MCF 10A (cell line): ENCODE data around the gene AFTPH. TPM values are rescaled to one million over a fixed set of nuclear protein-coding genes. Genes with fewer than 3 reads are reported as not detected.

ENCODE experiments used
- BruUV-seq: library from RNA; stranded (reverse); fragments of 400-500 nt; replicated peaks from 2 replicates; lab custom pipeline; 2021; lab: Mats Ljungman, UMichigan
- CTCF ChIA-PET: fragments of 300-600 bp; sonication (Branson Sonifier 250); formaldehyde crosslinking; extraction: SDS; loops from one replicate; lab custom pipeline; 2021; ENCODE audit warnings: antibody characterized with exemption, inconsistent platforms; lab: Yijun Ruan, JAX
- POLR2A ChIA-PET: fragments of 300-600, 350-650 bp; sonication (Branson Sonifier 250); formaldehyde crosslinking; extraction: SDS; loops from one replicate; lab custom pipeline; 2020; ENCODE audit warnings: antibody characterized with exemption, inconsistent platforms; lab: Yijun Ruan, JAX
- DNase-seq: peaks from one replicate; pipeline ENCODE4 v3.0.0-alpha.2; 2018; ENCODE audit not compliant: unreplicated experiment
- H3K27ac Mint-ChIP-seq: one replicate; pipeline ENCODE4 v1.8.0; 2022; ENCODE audit warnings: mild to moderate bottlenecking, low read depth, mixed read lengths; ENCODE audit not compliant: unreplicated experiment
- H3K27me3 Mint-ChIP-seq: one replicate; pipeline ENCODE4 v1.8.0; 2022; ENCODE audit warnings: mixed read lengths; ENCODE audit not compliant: insufficient read depth, unreplicated experiment
- H3K36me3 Mint-ChIP-seq: one replicate; pipeline ENCODE4 v1.8.0; 2022; ENCODE audit warnings: mild to moderate bottlenecking, moderate library complexity, mixed read lengths; ENCODE audit not compliant: insufficient read depth, unreplicated experiment
- H3K4me1 Mint-ChIP-seq: one replicate; pipeline ENCODE4 v1.8.0; 2022; ENCODE audit warnings: mixed read lengths; ENCODE audit not compliant: insufficient read depth, unreplicated experiment
- H3K4me3 Mint-ChIP-seq: one replicate; pipeline ENCODE4 v1.8.0; 2022; ENCODE audit warnings: mild to moderate bottlenecking, moderate library complexity, mixed read lengths; ENCODE audit not compliant: unreplicated experiment
- H3K9me3 Mint-ChIP-seq: one replicate; pipeline ENCODE4 v1.8.0; 2022; ENCODE audit warnings: mixed read lengths; ENCODE audit not compliant: unreplicated experiment
- intact Hi-C: fragments of 100-400 bp; cut with micrococcal nuclease; formaldehyde crosslinking; loops from 2 replicates; pipeline ENCODE4 v1.14.1; 2022
- total RNA-seq: library from RNA; stranded (reverse); gene quantifications from 2 replicates; pipeline ENCODE4 v1.2.3, GENCODE V29; 2022
- TF ChIP-seq, protein P1 (sequence below): fragments of 200-600 bp; IDR thresholded peaks from one replicate; pipeline ENCODE4 v1.8.0; 2022; ENCODE audit warnings: antibody characterized with exemption, mild to moderate bottlenecking; ENCODE audit not compliant: unreplicated experiment

The AFTPH gene
- total RNA-seq, 1 experiment from 2014 or later = 24.7 TPM

- TF ChIP-seq, protein P1, sequence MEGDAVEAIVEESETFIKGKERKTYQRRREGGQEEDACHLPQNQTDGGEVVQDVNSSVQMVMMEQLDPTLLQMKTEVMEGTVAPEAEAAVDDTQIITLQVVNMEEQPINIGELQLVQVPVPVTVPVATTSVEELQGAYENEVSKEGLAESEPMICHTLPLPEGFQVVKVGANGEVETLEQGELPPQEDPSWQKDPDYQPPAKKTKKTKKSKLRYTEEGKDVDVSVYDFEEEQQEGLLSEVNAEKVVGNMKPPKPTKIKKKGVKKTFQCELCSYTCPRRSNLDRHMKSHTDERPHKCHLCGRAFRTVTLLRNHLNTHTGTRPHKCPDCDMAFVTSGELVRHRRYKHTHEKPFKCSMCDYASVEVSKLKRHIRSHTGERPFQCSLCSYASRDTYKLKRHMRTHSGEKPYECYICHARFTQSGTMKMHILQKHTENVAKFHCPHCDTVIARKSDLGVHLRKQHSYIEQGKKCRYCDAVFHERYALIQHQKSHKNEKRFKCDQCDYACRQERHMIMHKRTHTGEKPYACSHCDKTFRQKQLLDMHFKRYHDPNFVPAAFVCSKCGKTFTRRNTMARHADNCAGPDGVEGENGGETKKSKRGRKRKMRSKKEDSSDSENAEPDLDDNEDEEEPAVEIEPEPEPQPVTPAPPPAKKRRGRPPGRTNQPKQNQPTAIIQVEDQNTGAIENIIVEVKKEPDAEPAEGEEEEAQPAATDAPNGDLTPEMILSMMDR = no peak
- peaks cover 38% of the 10 kb centered on the region for H3K4me1 Mint-ChIP-seq
- no peak overlapping the region for H3K27ac Mint-ChIP-seq
- intact Hi-C loops = no loop called here
- no peaks in the 10 kb centered on the region for H3K9me3 Mint-ChIP-seq
- no TSS peak for BruUV-seq
- DNase-seq = peak; percentile 23
- H3K27me3 Mint-ChIP-seq = no peaks in the 10 kb centered on the region
- peaks cover 6% of the 10 kb centered on the region for H3K36me3 Mint-ChIP-seq
- H3K4me3 Mint-ChIP-seq = no peak overlapping the region
- CTCF ChIA-PET = interaction anchor here (0.6 to 0.7 kb wide), 2 partner anchors 19 to 369 kb away, joined by 3 read pairs; no protein-coding TSS in a partner anchor
- POLR2A ChIA-PET = interaction anchor here (1.4 to 5.4 kb wide), 2 partner anchors 10 to 14 kb away, joined by 5 to 34 read pairs; partner anchors contain the start of gene AFTPH
These were observed 13.9 kb downstream of the AFTPH start for GRCh38 chr2:64537991-64538390.

GRCh38 chr2:64538764-64539433 lies 14.8 kb downstream of the AFTPH start:
- BruUV-seq = no TSS peak
- peaks cover 47% of the 10 kb centered on the region for H3K4me1 Mint-ChIP-seq
- H3K9me3 Mint-ChIP-seq = no peaks in the 10 kb centered on the region
- H3K27ac Mint-ChIP-seq = no peak overlapping the region
- peaks cover 6% of the 10 kb centered on the region for H3K36me3 Mint-ChIP-seq
- CTCF ChIA-PET = interaction anchor here (0.8 kb wide), 1 partner anchor 14 kb away, joined by 3 read pairs; no protein-coding TSS in a partner anchor
- POLR2A ChIA-PET = interaction anchor here (0.6 to 5.4 kb wide), 2 partner anchors 11 to 14 kb away, joined by 3 to 34 read pairs; partner anchors contain the start of gene AFTPH
- H3K27me3 Mint-ChIP-seq = no peaks in the 10 kb centered on the region
- H3K4me3 Mint-ChIP-seq = no peak overlapping the region
- intact Hi-C loops = no loop called here
- TF ChIP-seq, protein P1 = no peak
- DNase-seq = no peak

DNA sequence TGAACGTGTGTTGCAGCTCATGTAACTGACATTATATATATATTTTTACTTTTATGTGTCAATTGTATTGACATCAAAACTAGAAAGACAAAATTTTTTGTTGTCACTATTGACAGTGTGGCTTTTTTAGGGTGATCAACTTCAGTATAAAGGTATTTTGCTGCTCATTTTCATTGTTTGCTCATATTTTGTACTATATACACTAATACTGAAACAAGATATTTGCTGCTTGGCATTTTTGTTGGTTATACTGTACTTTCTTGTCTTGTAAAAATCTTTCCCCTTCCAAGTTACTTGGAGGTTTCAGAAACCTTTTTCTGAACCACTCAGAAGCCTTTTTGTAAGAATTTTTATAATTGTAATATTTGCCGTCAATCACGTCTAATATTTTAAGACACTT lies 16.5 kb downstream of the AFTPH start:
- intact Hi-C loops = no loop called here
- peaks cover 6% of the 10 kb centered on the region for H3K36me3 Mint-ChIP-seq
- no peaks in the 10 kb centered on the region for H3K27me3 Mint-ChIP-seq
- ChIA-PET POLR2A (interaction anchor here (0.8 to 5.4 kb wide), 3 partner anchors 12 to 16 kb away, joined by 3 to 34 read pairs (median 3); partner anchors contain the start of gene AFTPH), CTCF (interaction anchor here (0.6 kb wide), 1 partner anchor 364 kb away, joined by 3 read pairs; no protein-coding TSS in a partner anchor)
- H3K9me3 Mint-ChIP-seq = no peaks in the 10 kb centered on the region
- no peak for DNase-seq
- H3K27ac Mint-ChIP-seq = no peak overlapping the region
- H3K4me1 Mint-ChIP-seq = peaks cover 44% of the 10 kb centered on the region
- H3K4me3 Mint-ChIP-seq = no peak overlapping the region
- no TSS peak for BruUV-seq
- TF ChIP-seq, protein P1 = no peak

DNA sequence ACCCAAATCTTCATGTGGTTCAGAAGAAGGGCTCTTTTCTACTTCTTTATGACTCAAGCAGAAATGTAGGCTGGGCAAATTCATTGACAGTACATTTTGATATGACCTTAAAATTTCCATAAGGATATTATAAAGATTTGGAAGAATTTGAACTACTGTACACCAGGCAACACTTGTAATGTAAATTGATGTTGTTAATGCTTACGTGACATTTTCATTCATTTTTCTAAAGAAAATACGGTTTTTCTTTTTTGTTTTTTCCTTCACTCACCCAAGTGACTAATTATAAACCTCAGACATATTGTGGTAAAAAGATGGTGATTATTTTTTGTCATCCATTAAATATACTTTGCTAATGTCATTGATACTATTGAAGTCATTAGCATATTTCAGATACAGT lies 17.4 kb downstream of the AFTPH start:
- no TSS peak for BruUV-seq
- H3K36me3 Mint-ChIP-seq = no peaks in the 10 kb centered on the region
- no peak for DNase-seq
- H3K9me3 Mint-ChIP-seq = no peaks in the 10 kb centered on the region
- TF ChIP-seq, protein P1 = no peak
- intact Hi-C loops = no loop called here
- CTCF ChIA-PET = interaction anchor here (0.7 to 1.0 kb wide), 2 partner anchors 14 to 18 kb away, joined by 3 to 4 read pairs; no protein-coding TSS in a partner anchor
- no peak overlapping the region for H3K27ac Mint-ChIP-seq
- POLR2A ChIA-PET = interaction anchor here (1.1 to 5.4 kb wide), 2 partner anchors 14 to 17 kb away, joined by 3 to 34 read pairs; partner anchors contain the start of gene AFTPH
- peaks cover 39% of the 10 kb centered on the region for H3K4me1 Mint-ChIP-seq
- no peak overlapping the region for H3K4me3 Mint-ChIP-seq
- H3K27me3 Mint-ChIP-seq = no peaks in the 10 kb centered on the region
